Activated CD4-positive, alpha-beta T cell treated with anti-CD3 and anti-CD28 coated beads, Interleukin-2, amount 50 U/mL, for 48 hours (primary cell): ENCODE measurements around the gene BBX.

ENCODE experiments used
- DNase-seq, 2 experiments: peaks; one replicate each; pipeline ENCODE4 v3.0.0-alpha.2; 2020

BBX gene

DNA sequence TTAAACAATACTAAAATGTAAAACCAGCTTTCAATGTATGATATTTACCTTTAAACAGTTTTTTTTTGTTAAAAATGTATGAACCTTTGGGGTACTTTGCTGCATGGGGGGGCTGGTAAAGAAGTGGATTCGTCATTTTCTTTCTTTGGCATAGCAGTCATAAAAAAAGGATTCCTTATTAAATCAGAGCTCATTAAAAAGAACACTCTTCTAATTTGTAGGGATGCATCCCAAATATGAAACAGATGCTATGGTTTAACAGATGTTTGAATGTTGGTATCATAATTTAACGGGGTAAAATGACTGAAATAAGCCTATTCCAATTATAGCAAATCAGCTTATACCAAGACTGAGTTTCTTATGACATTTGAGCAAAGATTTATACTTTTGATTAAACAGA is 234.4 kb downstream of the BBX start:
- no peak for DNase-seq

DNA sequence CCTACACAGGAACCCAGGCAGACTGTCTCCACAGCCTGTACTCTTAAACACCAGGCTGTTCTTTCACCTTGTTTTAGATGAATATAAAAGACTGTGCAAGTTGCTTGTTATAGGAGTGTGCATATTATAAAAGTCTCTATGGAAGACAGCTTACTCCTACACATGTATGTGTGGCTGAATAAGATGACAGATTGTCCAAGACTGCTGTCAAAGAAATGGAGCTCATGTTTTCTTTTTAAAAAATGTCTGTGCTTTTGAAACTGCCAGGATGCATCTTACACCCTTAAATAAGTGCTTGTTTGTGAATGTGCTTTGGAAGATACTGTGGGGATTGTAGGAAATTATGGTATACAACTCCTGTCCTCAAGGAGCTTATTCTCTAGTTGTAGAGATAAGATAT is 237.4 kb downstream of the BBX start:
- DNase-seq, result no peak

DNA sequence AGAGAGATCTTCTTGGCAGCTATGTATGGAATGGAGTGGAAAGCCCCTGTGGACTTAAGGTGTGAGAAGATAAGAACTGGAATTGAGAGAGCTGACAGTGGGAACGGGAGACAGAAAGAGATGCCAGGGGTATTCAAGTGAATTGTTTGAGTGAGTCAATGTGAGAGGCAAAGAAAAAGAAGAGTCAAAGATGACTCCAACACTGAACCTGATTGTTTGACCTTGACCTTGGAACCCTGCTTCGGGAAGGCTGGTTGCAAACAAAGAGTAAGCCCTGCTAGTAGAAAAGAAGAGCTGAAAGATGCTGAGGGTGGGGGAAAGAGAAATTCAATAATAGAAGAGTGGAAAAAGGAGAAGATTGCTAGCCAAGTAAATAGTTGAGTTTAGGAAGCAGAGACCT is 238.6 kb downstream of the BBX start:
- DNase-seq, result no peak

DNA sequence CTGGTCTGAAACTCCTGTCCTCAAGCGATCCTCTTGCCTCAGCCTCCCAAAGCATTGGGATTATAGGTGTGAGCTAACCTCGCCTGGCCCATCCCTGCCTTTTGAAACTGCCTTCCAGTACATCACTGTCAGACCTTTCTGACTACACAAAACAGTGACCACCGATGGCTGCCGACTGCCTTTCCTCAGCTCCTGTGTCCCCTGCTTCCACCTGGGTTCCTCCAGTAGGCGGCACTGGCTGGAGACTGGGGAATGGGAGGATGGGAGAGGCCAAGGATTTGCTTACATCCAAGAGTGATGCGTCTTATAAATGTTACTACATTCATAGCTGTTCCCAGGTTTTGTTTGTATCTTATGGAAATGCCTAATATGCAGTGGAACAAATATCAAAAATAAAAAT is 242.8 kb downstream of the BBX start:
- DNase-seq, result no peak

DNA sequence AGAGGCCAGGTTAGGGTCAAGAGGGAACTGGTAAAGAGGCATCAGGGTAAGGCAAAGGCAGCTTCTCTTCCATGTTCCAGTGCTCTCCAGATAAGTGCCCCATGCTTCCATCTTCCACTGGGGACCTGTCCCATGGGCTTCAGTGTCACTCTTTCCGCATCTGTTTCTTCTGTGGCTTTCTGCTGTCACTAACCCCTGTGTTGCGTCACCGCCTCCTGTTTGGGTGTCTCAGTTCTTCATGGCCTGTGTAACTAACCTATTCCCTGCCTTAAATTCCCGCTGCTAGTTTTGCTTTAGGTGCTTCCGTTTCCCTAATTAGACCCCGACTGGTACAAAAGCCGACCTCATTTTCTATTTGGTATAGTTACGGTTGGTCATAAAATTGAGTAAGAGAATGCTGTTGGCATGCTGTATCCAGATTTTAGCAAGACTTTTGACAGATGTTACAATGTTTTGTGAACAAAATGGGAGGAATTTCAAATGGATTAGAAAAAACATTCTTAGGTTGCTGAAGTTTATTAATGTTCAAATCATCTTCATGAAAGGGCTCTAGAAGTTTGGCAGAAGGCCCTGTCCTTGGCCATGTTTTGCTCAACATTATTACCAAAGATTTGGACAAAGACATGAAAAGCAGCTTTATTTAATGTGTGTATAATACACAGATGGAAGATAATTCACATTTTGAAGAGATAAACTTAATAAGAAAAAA is 245.3 kb downstream of the BBX start:
- DNase-seq, result no peak

DNA sequence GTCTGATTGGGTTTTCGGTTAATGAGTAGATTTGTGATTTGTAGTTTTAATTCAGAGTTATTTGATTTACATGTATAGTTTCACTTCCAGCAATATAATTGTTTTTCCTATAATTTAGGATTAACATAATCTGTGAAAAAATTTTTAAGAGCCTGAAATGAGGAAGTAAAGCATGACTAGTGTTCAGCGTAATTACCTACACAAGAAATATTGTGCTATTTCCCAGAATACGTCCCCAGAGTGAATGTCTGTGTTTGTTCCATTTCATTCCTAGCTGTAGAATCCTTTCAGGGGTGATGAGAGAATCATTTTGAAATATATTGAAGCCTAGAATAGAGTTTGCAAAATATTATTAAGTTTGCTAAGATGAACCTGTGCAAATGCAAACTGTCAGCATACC is 247.1 kb downstream of the BBX start:
- DNase-seq, result no peak

DNA sequence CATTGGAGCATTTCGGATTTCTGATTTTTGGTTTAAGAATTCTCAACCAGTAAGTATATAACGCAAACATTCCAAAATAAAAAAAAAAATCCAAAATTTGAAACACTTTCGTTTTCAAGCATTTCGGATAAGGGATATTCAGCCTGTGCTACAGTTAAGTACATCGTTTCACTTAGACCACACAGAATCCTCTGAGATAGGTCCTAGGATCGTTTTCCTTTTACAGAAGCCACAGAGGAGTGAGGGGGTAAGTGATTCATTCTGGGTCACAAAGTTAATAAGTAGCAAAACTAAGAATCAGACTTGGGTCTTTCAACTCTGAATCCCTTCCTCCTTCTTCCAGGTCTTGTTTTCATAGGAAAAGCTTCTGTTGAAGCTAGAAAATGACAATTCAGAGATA is 249.3 kb downstream of the BBX start:
- no peak for DNase-seq

DNA sequence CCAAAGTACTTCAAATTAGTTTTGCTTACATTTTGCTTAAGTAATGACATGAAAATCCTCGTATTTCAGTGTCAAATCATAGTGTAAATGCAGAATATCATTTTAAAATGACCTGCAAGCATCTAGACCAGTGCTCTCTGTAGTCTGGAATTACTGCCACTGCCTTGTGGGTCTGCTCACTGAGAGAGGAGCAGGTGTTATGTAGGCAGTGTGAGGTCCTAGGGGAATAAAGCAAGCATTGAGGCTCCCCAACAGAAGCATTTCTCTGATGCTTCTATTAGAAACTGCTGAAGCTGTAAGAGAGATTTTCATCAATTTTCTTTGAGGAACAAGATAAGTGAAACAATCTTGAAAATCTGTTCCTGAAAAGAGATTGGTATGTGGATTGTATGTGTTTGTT is 253.2 kb downstream of the BBX start:
- DNase-seq, result no peak

DNA sequence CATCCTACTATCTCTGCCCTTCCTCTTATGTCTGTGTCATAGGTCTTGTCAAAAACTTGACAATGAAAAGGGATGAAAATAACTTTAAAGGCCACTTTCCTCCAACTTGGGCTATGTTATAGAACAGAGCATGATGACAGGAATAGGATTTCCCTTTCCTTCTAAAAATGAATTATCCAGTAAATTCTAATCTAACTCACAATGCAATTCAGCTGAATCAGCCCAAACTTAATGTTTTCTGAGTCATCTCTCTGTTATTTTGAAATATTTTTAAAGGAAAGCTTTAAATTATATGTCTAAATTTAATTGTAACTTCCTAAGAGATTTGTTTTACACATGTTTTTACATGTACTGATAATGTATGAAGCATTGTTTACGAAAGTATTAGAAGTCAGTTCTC is 258.5 kb downstream of the BBX start:
- DNase-seq, result no peak

DNA sequence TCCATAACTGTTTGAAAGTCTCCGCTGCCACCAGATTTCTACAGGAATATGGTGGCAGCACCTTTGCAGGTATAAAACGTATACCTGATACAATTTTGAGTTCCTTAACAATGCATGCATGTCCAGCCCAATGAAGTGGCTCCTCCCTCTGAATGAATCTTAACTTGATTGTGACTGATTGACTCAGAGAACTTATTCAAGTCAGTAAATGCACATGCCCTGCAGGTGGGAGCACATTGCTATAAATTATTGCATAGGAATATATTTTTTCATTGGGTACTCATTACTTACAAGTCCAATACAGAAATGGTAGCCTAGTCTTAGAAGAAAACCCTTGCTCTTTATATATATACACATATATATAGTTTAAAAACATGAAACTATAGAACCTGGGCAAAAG is 259.3 kb downstream of the BBX start:
- DNase-seq, result no peak

DNA sequence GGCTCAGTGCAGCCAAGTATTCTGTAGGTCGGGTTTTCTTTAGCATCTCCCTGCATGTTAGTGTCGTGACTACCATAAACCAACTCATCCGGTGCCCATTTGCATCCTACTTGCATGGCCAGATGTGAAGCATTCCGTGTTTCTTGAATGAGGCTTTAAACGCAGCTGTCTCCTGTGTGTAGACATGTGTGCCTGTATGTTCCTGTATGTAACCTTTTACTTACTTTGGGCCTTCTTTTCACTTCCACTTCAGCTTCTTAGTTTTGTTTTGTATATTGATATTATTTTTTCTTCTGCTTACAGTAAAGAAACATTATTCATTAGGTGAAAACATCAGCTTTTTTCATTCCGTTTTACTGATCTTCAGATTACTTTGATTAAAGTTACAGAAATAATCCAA is 267.9 kb downstream of the BBX start:
- DNase-seq, result no peak

DNA sequence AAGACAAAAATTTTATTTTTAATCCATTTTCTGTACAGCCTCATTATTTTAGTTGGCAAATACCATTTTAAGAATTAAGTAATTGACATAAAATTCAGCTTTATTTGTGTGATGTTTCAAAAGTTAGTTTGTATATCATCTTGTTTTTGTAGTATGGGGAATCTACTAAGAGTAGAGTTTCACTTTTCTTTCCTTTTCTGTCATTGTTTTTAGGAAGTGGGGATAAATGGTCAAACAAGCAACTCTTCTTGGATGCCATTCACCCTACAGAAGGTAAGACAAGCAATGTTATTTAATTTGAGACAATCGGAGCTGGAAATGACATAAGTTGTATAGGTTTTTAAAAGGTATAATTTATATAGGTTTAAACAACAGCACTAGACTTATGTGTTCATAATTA is 268.3 kb downstream of the BBX start:
- DNase-seq, result no peak

DNA sequence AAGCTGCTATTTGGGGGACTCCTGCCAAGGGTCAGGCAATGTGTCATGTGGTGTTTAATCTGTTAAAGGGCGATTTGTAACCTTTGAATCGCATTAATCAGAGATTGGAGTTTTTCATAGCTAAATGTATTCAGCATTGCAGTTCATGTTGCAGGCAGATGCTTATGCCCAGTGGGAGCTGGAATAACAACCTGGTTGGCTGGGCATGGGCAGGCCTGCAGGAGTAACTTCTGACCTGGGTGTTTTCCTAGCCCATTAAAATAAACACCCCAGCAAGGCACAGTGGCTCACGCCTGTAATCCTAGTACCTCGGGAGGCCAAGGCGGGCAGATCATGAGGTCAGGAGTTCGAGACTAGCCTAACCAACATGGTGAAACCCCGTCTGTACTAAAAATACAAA is 268.7 kb downstream of the BBX start:
- no peak for DNase-seq

DNA sequence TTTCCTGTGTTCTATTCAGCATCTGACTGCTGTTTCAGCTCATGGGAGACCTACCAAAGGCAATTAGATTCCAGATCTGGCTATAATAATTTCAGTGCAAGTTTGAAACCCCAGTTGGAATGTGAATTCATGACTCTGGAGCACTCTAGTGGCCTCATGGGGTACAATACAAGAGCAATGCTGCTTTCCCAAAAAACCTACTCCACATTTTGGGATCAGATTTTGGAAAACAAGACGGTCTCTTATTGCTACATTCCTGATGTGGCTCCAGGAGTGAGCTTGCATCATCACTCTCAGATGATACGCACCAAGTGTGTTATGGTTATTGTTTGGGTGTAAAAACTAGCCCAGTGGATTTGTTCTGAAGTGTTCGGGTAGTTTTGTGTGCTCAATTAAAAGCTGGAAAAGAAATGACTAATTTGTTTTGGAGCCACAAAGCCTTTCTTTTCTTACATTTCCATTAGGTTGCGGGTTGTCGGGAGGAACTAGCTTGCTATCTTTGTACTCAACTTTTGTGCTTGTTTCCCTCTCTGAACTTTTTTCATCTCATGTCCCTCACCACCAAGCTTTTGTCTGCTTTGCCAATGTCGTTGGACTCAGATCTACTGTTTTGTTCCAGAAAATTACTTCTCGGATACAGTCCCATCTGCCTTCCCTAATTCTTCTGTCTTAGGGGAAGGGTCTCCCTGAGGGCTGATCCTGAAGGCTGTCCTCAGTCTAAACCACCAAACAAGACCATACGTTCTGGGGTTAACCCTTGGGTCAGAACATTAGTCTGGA is 272.1 kb downstream of the BBX start:
- no peak for DNase-seq

DNA sequence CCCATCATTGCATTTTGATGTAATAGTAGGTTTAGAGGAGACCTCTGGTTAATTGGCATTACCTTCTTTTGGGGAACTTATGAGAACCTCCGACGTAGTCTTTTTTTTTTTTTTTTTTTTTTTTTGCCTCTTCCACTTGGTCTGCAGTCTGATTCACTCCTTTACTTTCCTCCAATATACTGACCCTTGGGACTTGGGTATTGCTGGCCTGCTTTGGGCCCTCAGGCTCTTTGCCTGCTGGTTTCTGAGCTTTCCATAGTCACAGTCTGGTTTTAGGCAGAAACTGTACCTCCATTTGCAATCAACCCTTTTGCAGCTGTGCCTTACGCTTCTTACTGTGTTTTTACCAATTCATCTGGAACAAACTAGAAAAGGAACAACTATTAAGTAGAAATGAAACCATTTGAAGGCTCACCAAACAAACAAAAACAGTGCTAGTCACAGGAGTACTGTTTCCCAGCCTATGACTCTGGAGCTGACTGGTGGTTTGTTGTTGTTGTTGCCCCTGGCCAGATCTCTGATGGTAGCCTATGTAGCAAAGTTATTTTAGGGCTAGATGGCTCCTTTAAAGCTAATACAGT is 272.8 kb downstream of the BBX start:
- DNase-seq, result no peak

DNA sequence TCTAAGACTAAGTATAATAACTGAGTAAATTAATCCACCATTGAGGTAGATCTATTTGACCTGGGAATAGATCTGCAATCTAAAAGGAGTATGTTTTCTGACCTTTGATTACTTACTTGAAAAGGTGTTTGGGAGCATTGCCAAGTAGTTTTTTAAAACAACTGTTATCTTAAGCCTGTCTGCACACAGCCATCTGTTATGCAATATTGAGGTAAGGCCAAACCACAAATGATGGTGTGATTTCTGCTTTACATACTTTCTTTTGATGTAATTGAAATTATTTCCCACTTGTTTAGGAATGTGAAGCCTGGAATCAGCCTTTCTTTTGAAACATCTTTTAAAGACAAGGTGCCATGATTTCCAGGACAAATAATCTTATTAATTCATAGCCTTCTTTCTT is 274.0 kb downstream of the BBX start:
- no peak for DNase-seq

DNA sequence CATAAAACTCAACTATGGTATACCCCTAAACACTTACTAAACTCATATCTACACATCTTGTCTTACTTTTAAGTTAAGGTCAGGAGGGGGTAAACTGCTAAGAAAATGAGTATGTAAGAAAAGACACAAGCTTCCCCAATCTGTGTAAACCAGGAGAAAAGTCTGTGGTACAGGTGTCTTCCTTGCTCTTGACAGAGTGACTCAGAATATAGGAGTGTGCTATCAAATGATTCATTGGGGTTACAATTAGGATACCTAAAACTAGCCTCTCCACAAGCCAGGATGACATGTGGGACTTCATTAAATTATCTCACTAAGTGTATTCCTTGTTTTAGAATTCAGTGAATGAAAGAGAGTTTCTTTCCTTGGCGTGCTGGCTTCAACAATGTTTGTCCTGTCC is 274.8 kb downstream of the BBX start:
- DNase-seq, result no peak

DNA sequence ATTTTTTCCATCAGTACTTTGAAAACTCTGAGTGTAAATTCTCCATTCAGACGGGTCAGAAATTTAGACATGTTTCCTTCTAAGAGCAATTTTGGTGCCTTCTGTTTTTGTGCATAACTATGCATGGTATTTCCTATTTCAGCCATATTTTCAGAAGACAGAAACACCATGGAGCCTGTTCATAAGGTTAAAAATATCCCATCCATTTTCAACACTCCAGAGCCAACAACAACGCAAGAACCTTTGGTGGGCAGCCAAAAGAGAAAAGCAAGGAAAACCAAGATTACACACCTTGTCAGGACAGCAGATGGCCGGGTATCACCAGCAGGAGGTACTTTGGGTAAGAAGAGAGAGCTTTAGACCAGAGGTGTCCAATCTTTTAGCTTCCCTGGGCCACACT is 275.6 kb downstream of the BBX start:
- DNase-seq, result no peak

DNA sequence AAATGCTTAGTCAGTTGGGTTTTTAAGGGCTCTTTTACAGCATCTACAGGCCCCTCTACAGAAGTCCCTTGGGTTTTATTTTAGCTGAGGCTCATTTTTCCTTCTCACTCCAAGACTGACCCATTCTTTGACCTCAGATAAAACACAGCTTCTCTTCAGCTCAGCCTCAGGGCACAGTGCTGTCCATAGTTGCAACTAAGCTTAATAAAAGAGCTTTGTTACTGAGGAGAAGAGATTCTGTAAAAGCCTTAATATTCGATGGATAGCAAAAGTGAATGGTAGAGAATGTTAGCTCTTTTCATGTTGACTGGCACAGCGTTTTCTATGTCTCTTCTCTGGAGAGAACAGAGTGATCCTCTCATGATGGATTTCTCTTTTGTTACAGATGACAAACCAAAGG is 277.9 kb downstream of the BBX start:
- DNase-seq, result no peak

DNA sequence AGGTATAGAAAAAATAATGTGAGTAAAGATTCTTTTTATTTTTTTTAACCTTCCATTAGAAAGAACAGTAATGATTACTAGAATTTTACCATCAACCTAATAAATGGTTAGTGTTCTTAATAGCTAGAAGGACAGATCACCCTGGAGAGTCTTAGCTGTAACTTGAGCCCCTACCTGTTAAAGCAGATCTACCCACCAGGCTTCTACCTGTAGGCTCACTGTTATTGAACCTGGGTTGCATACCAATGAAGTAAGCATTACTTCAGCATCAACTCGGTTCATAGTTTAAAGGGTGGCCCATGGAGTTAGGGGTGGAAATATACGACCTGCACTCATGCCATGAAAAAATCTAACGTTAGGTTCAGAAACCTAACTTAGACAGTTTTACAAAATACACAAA is 280.4 kb downstream of the BBX start:
- no peak for DNase-seq

DNA sequence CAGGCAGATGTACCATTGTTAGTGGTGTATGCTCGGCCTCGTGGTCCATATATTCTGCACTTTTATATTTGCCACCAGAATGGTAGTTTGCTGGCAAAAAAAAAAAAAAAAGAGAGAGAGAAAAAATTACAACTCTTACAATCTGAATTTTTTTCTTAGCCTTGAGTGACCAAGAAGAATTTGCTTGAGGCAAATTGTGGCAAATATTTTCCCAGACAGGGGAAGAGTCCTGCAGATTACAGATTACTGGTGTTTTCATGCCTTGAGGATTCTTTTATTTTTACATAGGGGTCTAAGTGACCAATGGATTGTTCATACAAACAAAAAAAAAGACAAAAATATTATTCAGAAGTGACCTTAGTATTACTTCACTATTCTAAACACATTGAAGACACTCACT is 283.3 kb downstream of the BBX start:
- no peak for DNase-seq

DNA sequence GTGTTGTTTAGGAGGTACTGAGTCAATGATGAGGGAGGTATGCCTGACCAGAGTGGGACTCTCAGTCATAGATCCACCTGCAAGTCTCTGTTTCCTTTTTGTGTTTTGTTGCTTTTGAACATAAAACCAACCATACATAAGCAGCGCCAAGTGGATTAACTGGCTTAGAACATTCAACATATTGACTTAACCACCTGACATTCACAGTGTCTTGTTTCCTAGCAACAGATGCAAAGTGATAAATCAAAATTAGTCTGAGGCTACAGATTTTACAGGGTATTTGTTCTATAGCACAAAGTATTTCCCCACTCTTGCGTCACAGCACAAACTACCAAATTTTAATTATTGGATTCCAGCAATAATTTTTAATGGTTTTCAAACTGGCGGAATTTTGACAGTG is 283.8 kb downstream of the BBX start:
- DNase-seq, result no peak

DNA sequence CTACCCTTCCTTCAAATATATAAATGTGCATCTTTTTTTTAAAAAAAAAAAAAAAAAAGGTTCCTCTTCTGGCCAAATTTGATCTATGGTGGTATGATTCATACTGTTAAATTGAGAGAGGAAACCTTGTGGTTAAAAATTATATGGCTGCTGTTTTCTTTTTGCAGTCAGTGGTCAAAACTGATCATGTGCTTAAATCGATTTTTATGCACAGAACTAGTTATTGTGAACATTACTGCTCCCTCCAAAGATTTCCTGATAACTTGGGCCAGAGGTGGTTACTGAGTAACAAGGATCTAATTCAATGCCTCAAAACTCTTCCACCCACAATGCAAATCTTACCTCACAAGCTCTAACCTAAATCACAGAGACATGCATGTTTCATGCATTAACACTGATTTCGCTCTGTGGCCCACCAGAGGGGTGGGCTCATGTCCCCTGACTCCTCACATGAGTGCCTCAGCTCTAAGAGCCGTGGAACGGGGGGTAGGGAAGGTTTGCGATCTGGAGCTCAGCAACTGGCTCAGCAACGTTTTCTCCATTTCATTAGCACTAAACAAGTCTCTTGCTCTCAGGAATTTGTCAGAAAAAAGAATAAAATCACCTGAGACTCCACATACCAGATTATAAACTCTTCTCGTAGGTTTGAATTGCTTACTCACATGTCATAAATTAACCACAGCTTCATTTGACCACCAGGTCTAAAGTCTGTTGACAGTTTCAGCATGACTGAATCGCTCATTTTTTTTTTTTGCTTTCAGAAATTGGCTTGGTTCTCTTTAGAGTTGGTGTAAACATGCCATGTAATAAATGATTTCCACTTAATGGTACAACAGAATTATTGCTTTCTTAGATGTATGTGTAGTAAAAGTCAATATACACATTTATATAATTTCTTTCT is 287.7 kb downstream of the BBX start:
- DNase-seq, result no peak

DNA sequence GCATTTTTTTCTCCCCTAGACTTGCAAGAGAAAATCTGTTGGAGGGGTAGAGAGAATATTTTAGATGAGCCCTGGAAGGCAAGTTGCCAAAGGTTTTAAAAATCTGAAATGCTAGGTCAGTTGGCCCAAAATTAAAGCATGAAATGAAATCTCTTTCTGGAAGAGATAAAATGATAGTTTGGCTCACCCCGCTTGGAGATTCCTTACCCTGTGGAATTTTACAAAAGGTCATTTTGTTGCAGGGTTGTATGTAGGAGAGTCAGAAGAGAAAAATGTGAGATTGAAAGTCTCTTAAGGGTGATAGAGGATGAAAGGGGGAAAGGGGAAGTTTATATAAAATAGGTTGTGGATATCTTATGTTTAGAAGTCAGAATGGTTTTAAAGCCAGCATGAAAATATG is 290.3 kb downstream of the BBX start:
- no peak for DNase-seq
